Hepatocyte (in vitro differentiated cells): Measurements from ENCODE around the gene MTARC2. TPM values are rescaled to one million over a fixed set of nuclear protein-coding genes. Genes with fewer than 3 reads are reported as not detected.

Experiments
- DNase-seq: peaks from one replicate; pipeline ENCODE4 v3.0.0-alpha.2; 2016; ENCODE audit warnings: low spot score
- H2AFZ ChIP-seq: fragments of 200-600 bp; sonication (generic); 2 replicates; pipeline ENCODE4 v1.6.0; 2016; ENCODE audit warnings: antibody characterized with exemption, mild to moderate bottlenecking
- H3K27ac ChIP-seq: fragments of 200-600 bp; sonication (generic); 2 replicates; pipeline ENCODE4 v1.5.1; 2016; ENCODE audit warnings: mild to moderate bottlenecking
- H3K27me3 ChIP-seq: fragments of 200-600 bp; sonication (generic); 2 replicates; pipeline ENCODE4 v1.6.1; 2016
- H3K36me3 ChIP-seq: fragments of 200-600 bp; sonication (generic); replicated peaks from 2 replicates; pipeline ENCODE4 v1.5.1; 2016; ENCODE audit warnings: low read depth; ENCODE audit not compliant: insufficient read depth
- H3K4me1 ChIP-seq: fragments of 200-600 bp; sonication (generic); 2 replicates; pipeline ENCODE4 v1.5.1; 2016; ENCODE audit warnings: mild to moderate bottlenecking, moderate library complexity; ENCODE audit not compliant: insufficient read depth
- H3K4me2 ChIP-seq: fragments of 200-600 bp; sonication (generic); 2 replicates; pipeline ENCODE4 v1.6.0; 2016
- H3K4me3 ChIP-seq: fragments of 200-600 bp; sonication (generic); 2 replicates; pipeline ENCODE4 v1.5.1; 2016; ENCODE audit warnings: mild to moderate bottlenecking
- H3K79me2 ChIP-seq: fragments of 200-600 bp; sonication (generic); 2 replicates; pipeline ENCODE4 v1.6.0; 2017; ENCODE audit warnings: mild to moderate bottlenecking
- H3K9me2 ChIP-seq: fragments of 200-600 bp; sonication (generic); replicated peaks from 2 replicates; pipeline ENCODE4 v1.6.0; 2017; ENCODE audit warnings: mild to moderate bottlenecking; ENCODE audit not compliant: insufficient read depth
- H3K9me3 ChIP-seq: fragments of 200-600 bp; sonication (generic); 2 replicates; pipeline ENCODE4 v1.5.1; 2016; ENCODE audit warnings: low read depth, mild to moderate bottlenecking
- H4K20me1 ChIP-seq: fragments of 200-600 bp; sonication (generic); 2 replicates; pipeline ENCODE4 v1.6.0; 2016; ENCODE audit warnings: mild to moderate bottlenecking; ENCODE audit not compliant: insufficient read depth, poor library complexity, severe bottlenecking
- CTCF ChIP-seq: fragments of 200-600 bp; sonication (generic); IDR thresholded peaks from 2 replicates; pipeline ENCODE4 v1.5.1; 2016; ENCODE audit warnings: antibody characterized with exemption, mild to moderate bottlenecking; ENCODE audit not compliant: poor library complexity
- EZH2 ChIP-seq: fragments of 200-600 bp; sonication (generic); IDR thresholded peaks from 2 replicates; pipeline ENCODE4 v1.6.1; 2016; ENCODE audit warnings: antibody characterized with exemption, mild to moderate bottlenecking, borderline replicate concordance
- EZH2phosphoT487 ChIP-seq: fragments of 200-600 bp; sonication (generic); IDR thresholded peaks from one replicate; pipeline ENCODE4 v1.6.1; 2018; ENCODE audit warnings: antibody characterized with exemption, mild to moderate bottlenecking, low read depth, moderate library complexity; ENCODE audit not compliant: unreplicated experiment, severe bottlenecking
- WGBS: methylation state at CpG from one replicate; pipeline ENCODE4 v1.1.6; 2016; ENCODE audit warnings: low lambda C conversion rate; ENCODE audit errors: missing lambda C conversion rate; 5-methylcytosine and 5-hydroxymethylcytosine counted together
- polyA plus RNA-seq: library from polyadenylated mRNA; unstranded; fragments of >200 nt; fragmentation: Nextera tagmentation; extraction: Ambion mirVana; gene quantifications from 2 replicates; pipeline ENCODE4 v1.2.1, GENCODE V29; 2016
- total RNA-seq: library from RNA; depleted of rRNA; stranded (reverse); fragments of >200 nt; gene quantifications from 2 replicates; pipeline ENCODE4 v1.2.3, GENCODE V29; 2014

MTARC2 gene
- total and polyA plus RNA-seq, 2 experiments from 2014 or later = 23.7 to 24.4 TPM

GRCh38 chr1:220807726-220808125 lies 59.6 kb downstream of the MTARC2 start:
- WGBS = 85% methylated on average over 6 of the region's 6 CpGs
- no peaks in the 10 kb centered on the region for H3K36me3 ChIP-seq
- no peaks in the 10 kb centered on the region for H3K9me3 ChIP-seq
- H2AFZ ChIP-seq = no peak overlapping the region
- H3K79me2 ChIP-seq = no peaks in the 10 kb centered on the region
- no peaks in the 10 kb centered on the region for H4K20me1 ChIP-seq
- no peak overlapping the region for H3K4me3 ChIP-seq
- no peak overlapping the region for H3K27ac ChIP-seq
- no peaks in the 10 kb centered on the region for H3K9me2 ChIP-seq
- H3K4me1 ChIP-seq = no peaks in the 10 kb centered on the region
- TF ChIP-seq EZH2phosphoT487 = no peak
- no peak for TF ChIP-seq EZH2
- no peak for TF ChIP-seq CTCF
- H3K4me2 ChIP-seq = no peak overlapping the region
- DNase-seq = no peak
- H3K27me3 ChIP-seq = no peaks in the 10 kb centered on the region

- H3K27ac ChIP-seq = no peak overlapping the region
- no peaks in the 10 kb centered on the region for H3K27me3 ChIP-seq
- H2AFZ ChIP-seq = no peak overlapping the region
- no peak for TF ChIP-seq CTCF
- TF ChIP-seq EZH2phosphoT487 = no peak
- TF ChIP-seq EZH2 = no peak
- no peaks in the 10 kb centered on the region for H3K9me3 ChIP-seq
- H3K4me3 ChIP-seq = no peak overlapping the region
- no peaks in the 10 kb centered on the region for H4K20me1 ChIP-seq
- 63% methylated on average over 11 of the region's 11 CpGs for WGBS
- no peaks in the 10 kb centered on the region for H3K4me1 ChIP-seq
- no peak for DNase-seq
- H3K36me3 ChIP-seq = no peaks in the 10 kb centered on the region
- H3K9me2 ChIP-seq = no peaks in the 10 kb centered on the region
- no peak overlapping the region for H3K4me2 ChIP-seq
- H3K79me2 ChIP-seq = no peaks in the 10 kb centered on the region
These were observed 60.4 kb downstream of the MTARC2 start for GRCh38 chr1:220808345-220809186.

- H3K27me3 ChIP-seq = no peaks in the 10 kb centered on the region
- no peak overlapping the region for H3K4me2 ChIP-seq
- no peaks in the 10 kb centered on the region for H4K20me1 ChIP-seq
- TF ChIP-seq EZH2 = no peak
- no peaks in the 10 kb centered on the region for H3K4me1 ChIP-seq
- no peaks in the 10 kb centered on the region for H3K79me2 ChIP-seq
- WGBS = 88% methylated on average over 6 of the region's 6 CpGs
- no peaks in the 10 kb centered on the region for H3K9me2 ChIP-seq
- no peak overlapping the region for H2AFZ ChIP-seq
- no peaks in the 10 kb centered on the region for H3K36me3 ChIP-seq
- H3K4me3 ChIP-seq = no peak overlapping the region
- H3K9me3 ChIP-seq = no peaks in the 10 kb centered on the region
- no peak overlapping the region for H3K27ac ChIP-seq
- no peak for DNase-seq
These were observed 61.0 kb downstream of the MTARC2 start for GRCh38 chr1:220809187-220809550.

- Histone ChIP-seq H3K9me3 (no peaks in the 10 kb centered on the region), H3K36me3 (no peaks in the 10 kb centered on the region), H4K20me1 (no peaks in the 10 kb centered on the region), H3K27ac (no peak overlapping the region), H2AFZ (no peak overlapping the region), H3K79me2 (no peaks in the 10 kb centered on the region), H3K4me1 (no peaks in the 10 kb centered on the region), H3K4me2 (no peak overlapping the region), H3K4me3 (no peak overlapping the region), H3K27me3 (no peaks in the 10 kb centered on the region), H3K9me2 (no peaks in the 10 kb centered on the region)
- 73% methylated on average over 8 of the region's 8 CpGs for WGBS
- DNase-seq = no peak
- TF ChIP-seq EZH2 = no peak
- TF ChIP-seq CTCF = no peak
- TF ChIP-seq EZH2phosphoT487 = no peak
These were observed 61.6 kb downstream of the MTARC2 start for GRCh38 chr1:220809704-220810103.
